ENCODE data around the gene MAML2.

The MAML2 gene

DNA sequence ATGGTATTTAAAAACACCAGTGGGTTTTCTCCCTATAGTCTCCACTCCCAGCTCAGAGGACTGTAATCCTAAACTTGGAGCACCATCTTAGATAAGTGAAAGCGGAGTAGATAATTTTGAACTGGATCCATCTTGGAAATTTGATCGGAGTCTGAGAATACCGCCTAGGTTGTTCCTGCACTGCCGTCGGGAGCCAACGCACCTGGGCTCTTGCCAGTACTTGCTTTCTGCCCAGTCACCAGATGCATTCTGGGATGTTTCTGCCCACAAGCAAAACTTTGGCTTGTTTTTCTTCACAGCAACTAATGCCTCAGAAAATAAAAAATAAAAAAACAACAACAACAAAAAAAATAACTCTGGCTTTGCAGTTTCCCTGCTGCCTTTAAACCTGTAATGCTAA is 306.1 kb downstream of the MAML2 start:
- DNase-seq (ENCODE audit: low spot score), result no peak

- no peak for DNase-seq (ENCODE audit: low spot score)
Measured at GRCh38 chr11:96035740-96036078, 307.3 kb downstream of the MAML2 start.

- DNase-seq (ENCODE audit: low spot score), result no peak
Measured at GRCh38 chr11:96035031-96035739, 307.8 kb downstream of the MAML2 start.

DNA sequence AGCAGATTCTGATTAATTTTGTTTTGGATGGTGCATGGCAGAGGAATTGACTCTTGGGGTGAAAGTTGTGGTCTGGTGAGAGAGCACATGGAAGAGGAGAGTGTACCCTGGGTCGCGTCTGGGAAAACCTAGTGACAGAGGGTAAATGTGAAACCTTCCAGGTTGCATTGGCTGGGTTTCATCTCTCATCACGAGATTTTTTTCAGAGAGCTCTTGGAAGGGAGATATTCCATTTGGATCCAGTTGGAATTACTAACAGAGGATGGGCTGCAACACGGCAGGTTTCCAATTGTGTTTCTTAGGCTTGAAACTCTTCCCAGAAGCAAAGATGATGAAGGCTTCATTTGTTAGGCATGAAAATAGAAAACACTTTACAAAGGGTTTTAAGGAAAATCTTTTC is 309.4 kb downstream of the MAML2 start:
- no peak for DNase-seq (ENCODE audit: low spot score)

GRCh38 chr11:96033095-96033494 is 309.9 kb downstream of the MAML2 start:
- DNase-seq (ENCODE audit: low spot score), result no peak

DNA sequence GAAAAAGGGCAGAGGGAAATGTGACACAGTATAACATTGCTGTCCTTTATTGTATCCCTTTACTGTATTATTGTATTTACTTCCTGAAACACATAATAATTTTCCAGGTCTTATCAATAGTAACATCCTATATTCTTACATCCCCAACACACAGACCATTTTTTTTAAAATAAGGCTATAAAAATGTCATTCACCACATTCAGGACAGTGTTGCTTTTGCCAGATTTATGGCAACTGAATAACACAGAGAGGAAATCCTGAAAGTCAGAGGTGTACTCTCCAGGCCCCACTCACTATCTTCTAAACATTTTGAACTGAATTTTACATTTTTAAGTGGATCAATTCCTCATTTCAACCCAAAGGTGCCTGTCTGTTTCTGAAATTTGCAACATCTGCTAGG is 314.2 kb downstream of the MAML2 start:
- DNase-seq (ENCODE audit: low spot score), result no peak

DNA sequence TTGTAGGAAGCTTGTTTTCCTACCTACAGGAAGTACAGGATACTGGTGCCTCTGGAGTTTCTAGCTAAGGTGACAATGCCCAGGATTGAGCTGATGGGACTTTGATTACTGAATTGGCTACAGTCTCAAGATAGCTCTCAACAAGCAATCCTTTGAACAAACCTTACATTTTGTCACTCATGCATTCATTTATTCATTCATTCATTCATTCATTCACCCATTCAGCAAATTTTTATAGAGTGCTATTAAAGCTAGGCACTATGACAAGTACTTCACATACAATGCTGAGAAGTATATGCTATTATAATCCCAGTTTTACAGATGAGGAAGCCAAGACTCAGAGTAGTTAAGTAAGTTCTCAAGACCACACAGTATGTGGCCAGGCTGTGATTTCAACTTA is 316.0 kb downstream of the MAML2 start:
- DNase-seq (ENCODE audit: low spot score), result no peak

DNA sequence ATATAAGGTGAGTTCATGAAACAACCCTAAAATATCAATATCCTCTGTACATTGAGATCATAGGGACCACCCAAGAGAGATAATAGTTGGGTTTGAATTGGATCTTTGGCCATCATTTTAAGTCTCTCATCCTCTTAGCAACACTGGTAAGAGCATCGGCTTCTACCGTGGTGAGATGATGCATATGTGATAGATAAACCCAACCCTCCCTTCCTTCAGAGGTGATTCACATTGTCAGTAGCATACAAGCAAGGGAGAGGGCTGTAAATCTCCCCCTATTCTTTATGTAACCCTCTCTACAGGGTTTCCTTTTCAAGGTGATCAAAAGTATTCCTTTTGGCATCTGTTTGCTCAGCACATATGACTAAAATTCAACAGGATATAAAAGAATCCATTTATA is 316.7 kb downstream of the MAML2 start:
- no peak for DNase-seq (ENCODE audit: low spot score)

DNA sequence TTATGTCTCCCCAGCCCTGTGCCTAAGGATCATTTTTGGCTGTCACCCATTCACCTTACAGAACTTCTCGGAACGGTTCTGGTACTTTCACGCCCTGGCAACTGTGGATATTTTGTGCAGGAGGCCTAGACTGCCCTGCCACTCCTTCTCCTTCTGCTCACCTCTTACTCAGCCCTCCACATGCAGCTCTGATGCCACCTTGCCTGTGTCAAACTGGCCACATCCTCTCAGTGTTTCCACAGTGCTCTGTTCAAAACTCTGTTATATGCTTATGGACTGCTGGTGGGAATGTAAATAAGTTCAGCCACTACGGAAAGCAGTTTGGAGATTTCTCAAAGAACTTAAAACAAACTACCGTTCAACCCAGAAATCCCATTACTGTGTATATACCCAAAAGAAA is 318.3 kb downstream of the MAML2 start:
- DNase-seq (ENCODE audit: low spot score), result no peak

GRCh38 chr11:96023275-96023674 is 319.7 kb downstream of the MAML2 start:
- DNase-seq (ENCODE audit: low spot score), result no peak

- DNase-seq (ENCODE audit: low spot score), result no peak
Measured at GRCh38 chr11:96021901-96022650, 320.9 kb downstream of the MAML2 start.

GRCh38 chr11:96019810-96020747 is 322.9 kb downstream of the MAML2 start:
- DNase-seq (ENCODE audit: low spot score), result no peak

GRCh38 chr11:96019281-96019680 is 323.7 kb downstream of the MAML2 start:
- DNase-seq (ENCODE audit: low spot score), result no peak

DNA sequence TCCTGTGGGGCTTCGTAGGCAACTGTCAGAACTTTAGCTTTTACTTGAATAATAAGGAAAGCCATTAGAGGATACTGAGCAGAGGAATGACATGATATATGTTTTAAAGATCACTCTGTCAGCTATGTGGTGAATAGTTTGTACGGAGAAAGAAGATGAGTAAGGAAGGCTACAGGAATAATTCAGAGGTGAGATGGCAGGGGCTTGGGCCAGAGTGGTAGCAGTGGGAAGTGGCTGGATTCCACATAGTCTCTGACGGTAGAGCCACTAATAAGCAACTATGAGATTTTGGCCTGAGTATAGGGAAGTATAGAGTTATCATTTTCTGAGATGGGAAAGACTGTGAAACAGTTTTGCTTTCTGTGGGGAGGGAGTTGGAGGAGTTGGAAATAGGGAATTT is 325.1 kb downstream of the MAML2 start:
- no peak for DNase-seq (ENCODE audit: low spot score)

DNA sequence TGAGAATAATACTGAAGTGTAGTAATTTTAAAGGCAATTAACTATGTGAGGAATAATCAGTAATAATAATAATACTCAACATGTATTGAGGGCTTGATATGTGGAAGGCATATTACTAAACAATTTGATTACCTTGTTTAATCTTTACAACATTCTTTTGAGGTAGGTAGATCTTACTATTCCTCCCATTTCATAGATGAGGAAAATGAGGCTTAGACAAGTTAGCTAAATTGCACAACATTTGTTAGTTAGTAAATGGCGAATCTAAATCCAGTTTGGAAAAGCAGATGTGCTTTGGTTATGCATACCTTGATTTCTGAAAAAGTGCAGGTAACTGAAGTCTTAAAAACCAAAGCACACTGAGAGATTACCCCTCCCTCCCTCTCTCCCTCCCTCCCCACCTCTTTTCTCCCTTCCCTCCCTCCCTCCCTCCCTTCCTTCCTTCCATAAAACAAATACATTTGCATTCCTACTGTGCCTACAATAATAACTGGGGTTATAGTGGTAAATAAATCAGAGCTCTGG is 326.0 kb downstream of the MAML2 start:
- DNase-seq (ENCODE audit: low spot score), result no peak

DNA sequence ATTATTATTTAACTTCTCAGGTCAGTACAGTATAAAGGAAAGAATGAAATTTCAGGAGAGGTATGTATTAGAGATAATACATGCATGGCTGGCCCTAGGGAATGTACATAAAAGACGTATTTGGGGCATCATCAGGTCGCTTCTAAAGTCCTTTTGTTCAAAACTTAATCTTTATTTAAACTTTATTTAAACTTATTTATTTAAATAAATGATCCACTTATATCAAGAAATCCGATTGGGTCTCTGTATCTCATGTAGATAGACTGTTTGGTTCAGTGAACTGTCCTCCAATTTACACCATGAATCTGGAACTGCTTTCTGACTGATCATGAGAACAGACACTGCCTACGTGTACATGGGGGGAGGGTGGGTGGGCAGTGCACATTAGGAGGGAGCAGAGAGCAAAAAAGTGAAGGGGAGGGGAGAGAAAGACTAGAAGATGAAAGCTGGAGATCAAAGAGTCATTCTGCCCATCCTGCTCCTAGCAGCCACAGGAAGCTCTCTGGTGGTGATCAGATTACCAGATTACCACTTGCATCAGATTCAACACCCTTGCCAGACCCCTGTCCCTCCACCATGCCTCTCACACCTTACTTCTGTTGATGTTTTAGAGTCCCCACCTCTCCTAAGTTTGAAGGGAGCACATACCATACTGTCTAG is 327.0 kb downstream of the MAML2 start:
- no peak for DNase-seq (ENCODE audit: low spot score)

GRCh38 chr11:96014217-96014616 is 328.8 kb downstream of the MAML2 start:
- peak; percentile 34 for DNase-seq (ENCODE audit: low spot score)

GRCh38 chr11:96013461-96014213 is 329.4 kb downstream of the MAML2 start:
- DNase-seq (ENCODE audit: low spot score), result no peak

DNA sequence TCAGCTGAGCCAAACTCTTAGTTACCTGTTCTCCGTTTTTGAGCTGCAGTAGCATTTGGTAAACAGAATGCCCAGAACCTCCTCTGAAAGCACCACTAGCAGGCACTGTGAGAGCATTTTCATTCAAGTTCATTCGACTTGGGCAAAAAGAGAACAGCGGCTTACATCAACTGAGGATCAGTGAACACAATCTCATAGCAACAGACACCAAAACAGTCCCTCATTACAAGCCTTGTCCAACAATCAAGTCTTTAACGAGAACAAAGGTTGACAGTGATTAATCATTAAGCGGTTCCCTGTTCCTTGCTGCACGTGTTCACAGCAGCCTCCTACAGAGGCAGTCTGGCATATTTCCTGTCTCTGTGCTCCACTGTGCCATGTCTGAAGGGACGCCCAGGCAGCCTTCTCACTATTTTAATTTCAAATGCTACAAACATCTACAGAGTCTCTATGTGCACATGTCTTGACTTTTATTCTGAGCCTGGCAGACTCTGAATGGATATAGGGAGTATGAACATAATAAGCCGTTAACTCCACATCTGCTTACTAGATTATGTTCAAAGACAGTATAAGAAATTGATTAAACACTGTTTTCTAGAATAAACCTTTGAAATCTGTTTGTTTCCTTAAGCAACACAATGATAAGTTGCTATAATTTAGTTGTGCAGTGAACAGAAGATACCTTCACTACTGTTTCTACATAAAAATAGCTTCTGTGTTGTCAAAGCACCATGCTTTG is 330.7 kb downstream of the MAML2 start:
- peak; percentile 31 for DNase-seq (ENCODE audit: low spot score)

- DNase-seq (ENCODE audit: low spot score), result no peak
Measured at GRCh38 chr11:96010683-96011082, 332.3 kb downstream of the MAML2 start.
